DLD1 (cell line): Measurements from ENCODE around the gene P2RY6.

Experiments used
- in situ Hi-C: cut with HindIII; loops from 2 replicates; pipeline ENCODE4 v1.10.0; 2017; ENCODE audit warnings: low sequenced_read_pairs

The P2RY6 gene

DNA sequence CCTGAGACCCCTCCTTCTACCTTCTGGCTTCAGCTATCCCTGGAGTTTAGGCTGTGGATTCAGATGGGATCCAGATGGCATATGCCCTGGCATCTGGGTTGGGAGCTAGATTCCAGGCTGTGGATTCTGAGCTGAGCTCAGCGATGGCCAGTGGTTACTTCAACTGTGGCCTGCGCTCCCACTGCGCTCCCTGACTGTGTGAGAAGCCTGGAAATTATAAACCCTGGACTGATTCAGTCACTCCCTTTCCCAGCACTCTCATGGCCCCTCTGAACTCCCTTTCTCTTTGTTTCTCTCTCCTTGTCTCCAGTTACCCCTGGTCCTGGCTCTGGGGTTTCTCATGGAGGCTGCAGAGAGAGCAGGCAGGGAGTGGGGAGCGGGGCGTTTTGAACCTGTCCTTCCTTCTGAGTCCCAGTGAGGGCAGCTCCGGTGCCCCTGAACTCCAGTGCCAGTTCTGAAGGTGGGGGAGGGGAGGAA lies 40.8 kb downstream of the P2RY6 start:
- in situ Hi-C loops: no loop called here

DNA sequence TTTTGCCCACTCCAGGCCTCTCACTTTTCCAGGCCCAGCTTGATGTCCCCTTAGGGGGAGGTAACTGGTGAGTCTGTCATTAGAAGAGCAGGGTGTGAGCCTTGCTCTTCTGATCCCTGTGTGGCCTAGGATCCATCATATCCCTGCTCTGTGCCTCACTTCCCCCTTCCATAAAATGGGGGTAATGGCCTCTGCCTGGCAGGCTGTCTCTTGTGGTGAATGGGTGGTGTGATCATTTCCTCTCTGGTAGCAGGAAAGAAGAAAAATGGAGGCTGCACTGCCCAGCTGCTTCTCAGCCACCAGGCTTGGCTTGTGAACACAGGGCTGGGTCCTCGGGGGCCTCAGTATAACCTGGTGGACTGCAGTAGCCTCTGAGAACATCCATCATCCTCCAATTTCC lies 41.5 kb downstream of the P2RY6 start:
- in situ Hi-C loops: no loop called here

DNA sequence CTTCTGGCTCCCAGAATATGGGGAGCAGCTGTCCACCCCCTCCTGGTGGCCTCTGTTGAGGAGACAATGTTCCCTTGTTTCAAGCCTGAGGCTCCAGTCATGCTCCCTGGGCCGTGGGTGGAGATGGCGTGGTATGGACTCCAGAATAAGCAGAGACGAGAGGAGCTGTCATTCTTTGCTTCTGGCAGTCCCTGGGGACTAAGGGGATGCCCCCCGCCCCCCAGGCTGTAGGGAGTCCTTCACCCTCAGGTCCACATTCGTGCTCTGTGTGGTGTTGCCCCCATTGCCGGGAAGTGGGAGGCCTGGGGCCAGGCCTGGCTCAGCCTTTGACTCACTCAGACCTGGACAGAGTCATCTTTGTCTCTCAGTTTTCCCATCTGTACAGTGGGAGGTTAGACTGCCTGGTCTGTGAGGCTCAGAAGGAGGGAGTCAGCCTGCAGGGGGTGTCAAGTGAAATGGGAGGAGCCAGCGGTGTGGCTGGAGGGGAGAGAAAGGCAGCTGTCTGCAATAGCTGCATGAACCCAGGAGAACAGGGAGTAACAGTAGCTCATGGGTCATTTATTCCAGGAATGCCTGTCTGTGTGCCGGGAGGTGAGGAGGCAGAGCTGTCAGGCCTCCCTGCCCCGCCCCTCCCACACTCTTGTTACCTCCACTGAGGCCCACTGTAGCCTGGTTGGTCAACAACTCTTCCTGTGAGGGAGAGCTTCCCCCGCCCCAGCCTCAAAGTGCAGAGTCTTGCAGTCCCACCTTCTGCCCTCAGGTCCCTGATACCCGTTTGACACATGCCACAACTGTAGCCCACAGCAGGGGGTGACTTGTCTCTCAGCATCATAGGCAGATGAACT lies 42.2 kb downstream of the P2RY6 start:
- in situ Hi-C loops: no loop called here

DNA sequence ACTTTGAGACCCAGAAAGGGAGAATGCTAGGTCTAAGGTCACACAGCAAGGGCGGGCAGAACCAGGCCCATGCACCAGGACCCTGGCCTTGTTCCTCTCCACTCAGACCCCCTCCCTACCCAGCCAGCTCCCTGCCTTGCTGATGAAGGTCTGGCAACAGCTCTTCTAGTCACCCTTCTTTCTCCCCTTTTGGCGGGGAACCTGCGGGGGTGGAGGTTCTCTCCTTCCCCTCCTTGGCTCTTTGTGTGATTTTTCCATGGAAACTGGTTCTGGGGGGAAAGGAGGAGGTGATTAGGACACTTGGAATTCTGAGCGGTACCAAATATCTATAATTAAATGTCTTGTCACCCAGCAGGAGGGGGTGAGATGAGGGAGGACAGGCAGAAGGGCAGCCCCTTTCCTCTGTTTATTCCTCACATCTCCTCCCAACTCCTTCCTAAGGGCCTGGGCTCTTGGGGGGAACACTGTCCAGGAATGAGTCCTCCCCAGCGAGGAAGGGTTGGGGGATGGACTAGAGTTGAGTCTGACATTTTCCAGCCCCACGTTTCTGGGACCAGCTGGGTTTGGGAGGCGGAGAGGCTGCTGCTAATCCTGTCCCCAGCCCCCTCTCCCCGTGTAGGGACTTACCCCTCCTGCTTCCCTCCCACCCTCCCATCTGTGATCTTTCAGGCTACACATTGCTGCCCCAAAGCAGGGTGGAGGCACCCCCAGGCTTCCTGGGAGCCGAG lies 43.3 kb downstream of the P2RY6 start:
- in situ Hi-C loops: no loop called here

- in situ Hi-C loops: no loop called here
These were observed 44.3 kb downstream of the P2RY6 start for GRCh38 chr11:73316422-73316821.

- in situ Hi-C loops: no loop called here
These were observed 45.2 kb downstream of the P2RY6 start for GRCh38 chr11:73317373-73317772.

DNA sequence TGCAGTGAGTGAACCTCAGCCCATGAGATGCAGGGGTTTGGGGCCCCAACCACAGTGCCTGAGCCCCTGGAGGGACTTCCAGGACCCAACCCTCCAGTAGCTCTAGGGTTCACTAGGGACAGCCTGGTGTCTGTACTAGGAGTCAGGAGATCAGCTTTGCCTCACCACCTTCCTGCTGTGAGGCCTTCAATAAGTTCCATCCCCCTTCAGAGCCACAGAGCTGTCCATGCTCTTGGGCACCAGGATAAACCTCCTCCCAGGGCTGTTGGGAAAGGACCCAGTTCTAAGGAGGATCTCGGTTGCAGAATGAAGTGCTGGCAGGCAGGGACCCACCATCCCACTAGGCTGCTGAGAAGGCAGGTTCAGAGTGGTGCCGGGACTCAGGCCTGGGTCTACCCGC lies 45.7 kb downstream of the P2RY6 start:
- in situ Hi-C loops: no loop called here

- in situ Hi-C loops: no loop called here
These were observed 46.4 kb downstream of the P2RY6 start for GRCh38 chr11:73318501-73319011.

GRCh38 chr11:73320763-73321603 lies 48.8 kb downstream of the P2RY6 start:
- in situ Hi-C loops: no loop called here

- in situ Hi-C loops: no loop called here
These were observed 49.7 kb downstream of the P2RY6 start for GRCh38 chr11:73321604-73322381.

GRCh38 chr11:73322382-73323306 lies 50.5 kb downstream of the P2RY6 start:
- in situ Hi-C loops: no loop called here

GRCh38 chr11:73323464-73323863 lies 51.3 kb downstream of the P2RY6 start:
- in situ Hi-C loops: no loop called here

GRCh38 chr11:73324116-73324515 lies 52.0 kb downstream of the P2RY6 start:
- in situ Hi-C loops: no loop called here

GRCh38 chr11:73324665-73325035 lies 52.5 kb downstream of the P2RY6 start:
- in situ Hi-C loops: no loop called here

GRCh38 chr11:73325036-73325981 lies 53.2 kb downstream of the P2RY6 start:
- in situ Hi-C loops: no loop called here

- in situ Hi-C loops: no loop called here
These were observed 55.0 kb downstream of the P2RY6 start for GRCh38 chr11:73326929-73327811.

DNA sequence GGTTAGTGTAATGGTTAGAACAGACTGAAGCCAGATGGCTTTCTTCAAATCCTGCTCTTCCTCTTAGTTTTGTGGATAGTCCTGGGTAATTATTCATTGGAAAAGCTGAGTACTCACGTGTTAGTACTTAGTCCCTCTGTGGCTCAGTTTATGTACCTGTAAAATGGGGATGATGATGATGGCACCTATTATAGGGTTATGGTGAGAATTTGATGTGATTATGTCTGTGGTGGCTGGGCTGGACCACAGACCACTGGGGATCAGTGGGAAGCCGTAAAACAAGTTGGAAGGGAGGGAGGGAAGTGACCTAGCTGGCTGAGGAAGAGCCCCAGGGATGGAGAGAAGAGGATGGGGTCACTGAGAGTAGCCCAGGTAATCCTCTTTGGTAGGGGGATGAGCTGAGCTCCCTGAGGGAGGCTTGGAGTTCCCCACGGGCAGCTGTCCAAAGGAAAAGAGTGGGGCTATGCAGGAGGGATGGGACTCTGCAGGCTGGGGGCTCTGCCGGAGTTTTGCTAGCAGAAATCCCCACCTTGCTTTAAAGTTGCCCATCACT lies 55.8 kb downstream of the P2RY6 start:
- in situ Hi-C loops: no loop called here
